ENCODE data around the gene DAGLA. TPM values are rescaled to one million over a fixed set of nuclear protein-coding genes. Genes with fewer than 3 reads are reported as not detected.

DAGLA gene
- total RNA-seq, 1 donor: 3.6 TPM

- no peaks in the 10 kb centered on the region for H3K27me3 ChIP-seq (ENCODE audit: insufficient read depth, low read length)
- peak within 1 kb of the TSS; percentile 91 for H3K4me3 ChIP-seq (ENCODE audit: insufficient read depth, low read length)
- DNase-seq (ENCODE audit: insufficient read length, low spot score, missing footprints): peak; percentile 97
- peaks cover 74% of the 10 kb centered on the region for H3K79me2 ChIP-seq (ENCODE audit: insufficient read depth, low read length)
- no peaks in the 10 kb centered on the region for H3K9me3 ChIP-seq (ENCODE audit: low read depth, low read length)
- peak within 1 kb of the TSS; percentile 96 for H2AFZ ChIP-seq (ENCODE audit: low read length)
- H3K27ac ChIP-seq (ENCODE audit: low read depth, low read length): peak within 1 kb of the TSS; percentile 99
- peaks cover 39% of the 10 kb centered on the region for H3K36me3 ChIP-seq (ENCODE audit: insufficient read depth, low read length)
- H4K20me1 ChIP-seq (ENCODE audit: insufficient read depth, low read length): peaks cover 11% of the 10 kb centered on the region
- peaks cover 11% of the 10 kb centered on the region for H3K4me1 ChIP-seq (ENCODE audit: insufficient read depth, low read length)
- TF ChIP-seq CTCF (IDR thresholded peaks at IDR 0.05; ENCODE audit: extremely low read depth, low read depth, low read length): no peak
- H3K4me2 ChIP-seq (ENCODE audit: insufficient read depth, low read length): peak within 1 kb of the TSS; percentile 91
Observed at GRCh38 chr11:61792310-61793082, 112.3 kb downstream of the DAGLA start, which contains the start of the genes FEN1 and TMEM258. Gene FEN1 (plus strand): TSS chr11:61792911. CDS start chr11:61795362, 2,451 bp downstream. Gene TMEM258 (minus strand): TSS chr11:61792599. CDS start chr11:61792558, 41 bp downstream.

- H3K79me2 ChIP-seq (ENCODE audit: insufficient read depth, low read length): peaks cover 80% of the 10 kb centered on the region
- peak overlapping the region; percentile 99 for H3K27ac ChIP-seq (ENCODE audit: low read depth, low read length)
- H2AFZ ChIP-seq (ENCODE audit: low read length): peak overlapping the region; percentile 96
- TF ChIP-seq CTCF (IDR thresholded peaks at IDR 0.05; ENCODE audit: extremely low read depth, low read depth, low read length): no peak
- H3K36me3 ChIP-seq (ENCODE audit: insufficient read depth, low read length): peaks cover 31% of the 10 kb centered on the region
- no peaks in the 10 kb centered on the region for H3K9me3 ChIP-seq (ENCODE audit: low read depth, low read length)
- peak overlapping the region; percentile 91 for H3K4me2 ChIP-seq (ENCODE audit: insufficient read depth, low read length)
- H3K4me3 ChIP-seq (ENCODE audit: insufficient read depth, low read length): peak overlapping the region; percentile 91
- H4K20me1 ChIP-seq (ENCODE audit: insufficient read depth, low read length): peaks cover 6% of the 10 kb centered on the region
- DNase-seq (ENCODE audit: insufficient read length, low spot score, missing footprints): peak; percentile 74
- no peaks in the 10 kb centered on the region for H3K27me3 ChIP-seq (ENCODE audit: insufficient read depth, low read length)
- peaks cover 11% of the 10 kb centered on the region for H3K4me1 ChIP-seq (ENCODE audit: insufficient read depth, low read length)
Observed at GRCh38 chr11:61793083-61793828, 113.1 kb downstream of the DAGLA start.

- Histone ChIP-seq H3K9me3 (ENCODE audit: low read depth, low read length) (no peaks in the 10 kb centered on the region), H3K36me3 (ENCODE audit: insufficient read depth, low read length) (peaks cover 25% of the 10 kb centered on the region), H4K20me1 (ENCODE audit: insufficient read depth, low read length) (peaks cover 6% of the 10 kb centered on the region), H2AFZ (ENCODE audit: low read length) (no peak overlapping the region), H3K27me3 (ENCODE audit: insufficient read depth, low read length) (no peaks in the 10 kb centered on the region), H3K79me2 (ENCODE audit: insufficient read depth, low read length) (peaks cover 84% of the 10 kb centered on the region), H3K4me2 (ENCODE audit: insufficient read depth, low read length) (peak overlapping the region; percentile 91), H3K27ac (ENCODE audit: low read depth, low read length) (peak overlapping the region; percentile 99), H3K4me1 (ENCODE audit: insufficient read depth, low read length) (peaks cover 11% of the 10 kb centered on the region), H3K4me3 (ENCODE audit: insufficient read depth, low read length) (peak overlapping the region; percentile 91)
- no peak for DNase-seq (ENCODE audit: insufficient read length, low spot score, missing footprints)
- TF ChIP-seq CTCF (IDR thresholded peaks at IDR 0.05; ENCODE audit: extremely low read depth, low read depth, low read length): no peak
Observed at GRCh38 chr11:61793829-61794204, 113.6 kb downstream of the DAGLA start.

DNA sequence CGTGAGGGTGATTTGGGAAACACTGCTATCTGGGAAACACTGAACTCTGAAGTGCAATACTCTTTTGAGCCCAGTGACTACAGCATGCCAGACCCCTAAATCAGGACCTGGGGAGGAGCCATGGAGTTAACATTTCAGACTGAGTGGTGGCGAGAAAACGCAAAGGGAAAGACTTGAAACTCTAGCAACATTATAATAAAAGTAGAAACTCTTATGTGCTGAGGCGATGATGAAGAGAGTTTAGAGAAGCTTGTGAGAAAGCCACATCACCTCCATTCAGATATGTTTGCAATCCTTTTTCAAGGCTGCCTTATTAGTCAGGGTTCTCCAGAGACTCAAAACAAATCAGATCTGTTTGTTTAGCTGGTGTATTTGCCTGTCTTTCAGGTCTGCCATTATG is 114.4 kb downstream of the DAGLA start:
- Histone ChIP-seq H3K27ac (ENCODE audit: low read depth, low read length) (peak overlapping the region; percentile 3), H3K27me3 (ENCODE audit: insufficient read depth, low read length) (no peaks in the 10 kb centered on the region), H4K20me1 (ENCODE audit: insufficient read depth, low read length) (peaks cover 6% of the 10 kb centered on the region), H3K9me3 (ENCODE audit: low read depth, low read length) (no peaks in the 10 kb centered on the region), H3K79me2 (ENCODE audit: insufficient read depth, low read length) (peaks cover 86% of the 10 kb centered on the region), H3K36me3 (ENCODE audit: insufficient read depth, low read length) (peaks cover 21% of the 10 kb centered on the region), H3K4me3 (ENCODE audit: insufficient read depth, low read length) (no peak overlapping the region), H3K4me1 (ENCODE audit: insufficient read depth, low read length) (peaks cover 11% of the 10 kb centered on the region), H2AFZ (ENCODE audit: low read length) (no peak overlapping the region), H3K4me2 (ENCODE audit: insufficient read depth, low read length) (no peak overlapping the region)
- no peak for DNase-seq (ENCODE audit: insufficient read length, low spot score, missing footprints)
- TF ChIP-seq CTCF (IDR thresholded peaks at IDR 0.05; ENCODE audit: extremely low read depth, low read depth, low read length): no peak

Data from osteoblast (primary cell).